Body of pancreas (tissue), 4 donors: ENCODE measurements around the gene GAP43. TPM values are rescaled to one million over a fixed set of nuclear protein-coding genes. Genes with fewer than 3 reads are reported as not detected.
"Not testable (repeated sequence)": the region's sequence is repeated elsewhere in the genome, so short reads cannot be mapped to it uniquely, and the experiment has no call there.

Experiments
- ATAC-seq: fragments of 150-250 bp; one replicate; pipeline ENCODE4 v1.9.1; 2016
- DNase-seq, 4 donors: peaks; one replicate each; pipeline ENCODE4 v3.0.0-alpha.2; 2019
- H3K27ac ChIP-seq, 4 donors: fragments of 200-600 bp; sonication (generic); 1 replicate in 3 of 4; 2 replicates in 1 of 4; pipeline versions ENCODE4 v1.5.1 to v1.6.1; 2016 to 2019; ENCODE audit warnings: mild to moderate bottlenecking in 1 of 4, mixed read lengths in 1 of 4, moderate library complexity in 1 of 4
- H3K27me3 ChIP-seq, 2 donors: fragments of 200-600 bp; sonication (generic); one replicate each; pipeline ENCODE4 v1.6.0; 2016; ENCODE audit warnings: mild to moderate bottlenecking in 1 of 2
- H3K36me3 ChIP-seq, 2 donors: fragments of 200-600 bp; sonication (generic); replicated peaks in 1 of 2; 2 replicates each; pipeline ENCODE4 v1.5.1; 2016; ENCODE audit warnings: low read depth in 2 of 2; ENCODE audit not compliant: insufficient read depth in 1 of 2
- H3K4me1 ChIP-seq: fragments of 200-600 bp; sonication (generic); one replicate; pipeline ENCODE4 v1.6.0; 2016
- H3K4me3 ChIP-seq, 2 donors: fragments of 200-600 bp; sonication (generic); 1 replicate in 1 of 2; 2 replicates in 1 of 2; pipeline ENCODE4 v1.5.1; 2016 to 2019
- H3K9me3 ChIP-seq, 3 donors: fragments of 200-600 bp; sonication (generic); 1 replicate in 2 of 3; 2 replicates in 1 of 3; pipeline ENCODE4 v1.5.1; 2016
- POLR2A ChIP-seq, 3 donors: fragments of 450-650 bp; IDR thresholded peaks; one replicate each; pipeline ENCODE4 v1.6.1; 2016; ENCODE audit warnings: antibody characterized with exemption in 3 of 3, mild to moderate bottlenecking in 2 of 3
- WGBS, 2 donors: methylation state at CpG; one replicate each; pipeline ENCODE4 v1.1.5; 2017; 5-methylcytosine and 5-hydroxymethylcytosine counted together
- intact Hi-C: fragments of 100-400 bp; cut with DNase I; formaldehyde crosslinking; loops from one replicate; pipeline ENCODE4 v1.15.1; 2023
- total RNA-seq, 2 donors: library from RNA; depleted of rRNA; stranded (reverse); fragments of >200 nt; gene quantifications; one replicate each; pipeline ENCODE4 v1.1.0, GENCODE V29; 2016
- TF ChIP-seq, protein P1 (sequence below), 7 experiments: fragments of 450-650 bp in 4 of 7; fragments of 200-600 bp in 3 of 7; sonication (generic) in 3 of 7; IDR thresholded peaks; one replicate each; pipeline ENCODE4 v1.5.1; 2016 to 2019; ENCODE audit warnings: antibody characterized with exemption in 7 of 7

Gene GAP43
- total RNA-seq, 2 donors from 2014 or later: 0.26 TPM; not detected in 1

- intact Hi-C loops: no loop called here
- Histone ChIP-seq H3K9me3 (no peaks in the 10 kb centered on the region), H3K27ac (no peak overlapping the region), H3K4me1 (no peaks in the 10 kb centered on the region), H3K27me3 (no peaks in the 10 kb centered on the region), H3K4me3 (no peak overlapping the region), H3K36me3 (no peaks in the 10 kb centered on the region)
- 90 to 94% methylated on average over 3 of the region's 3 CpGs for WGBS, 2 donors
- DNase-seq (no peak), ATAC-seq (no peak)
- TF ChIP-seq POLR2A (IDR thresholded peaks at IDR 0.05): no peak
These were observed 102.5 kb downstream of the GAP43 start for GRCh38 chr3:115725800-115726199.

DNA sequence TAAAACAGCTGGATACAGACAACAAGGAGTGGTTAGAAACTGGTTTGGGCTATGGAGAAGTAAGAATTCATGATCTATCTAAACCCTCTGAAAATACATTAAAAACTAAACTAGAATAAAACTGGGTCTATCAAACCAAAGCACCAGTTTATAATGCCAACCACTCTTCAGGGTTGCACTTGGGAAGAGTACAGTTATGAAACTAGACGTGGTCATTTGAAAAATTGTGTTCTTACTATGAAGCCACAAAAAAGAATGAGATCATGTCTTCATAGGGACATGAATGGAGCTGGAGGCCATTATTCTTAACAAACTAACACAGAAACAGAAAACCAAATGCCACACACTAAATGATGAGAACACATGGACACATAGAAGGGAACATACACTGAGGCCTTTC is 103.8 kb downstream of the GAP43 start:
- intact Hi-C loops: no loop called here
- WGBS, 2 donors: 78 to 91% methylated on average over 1 of the region's 1 CpG

DNA sequence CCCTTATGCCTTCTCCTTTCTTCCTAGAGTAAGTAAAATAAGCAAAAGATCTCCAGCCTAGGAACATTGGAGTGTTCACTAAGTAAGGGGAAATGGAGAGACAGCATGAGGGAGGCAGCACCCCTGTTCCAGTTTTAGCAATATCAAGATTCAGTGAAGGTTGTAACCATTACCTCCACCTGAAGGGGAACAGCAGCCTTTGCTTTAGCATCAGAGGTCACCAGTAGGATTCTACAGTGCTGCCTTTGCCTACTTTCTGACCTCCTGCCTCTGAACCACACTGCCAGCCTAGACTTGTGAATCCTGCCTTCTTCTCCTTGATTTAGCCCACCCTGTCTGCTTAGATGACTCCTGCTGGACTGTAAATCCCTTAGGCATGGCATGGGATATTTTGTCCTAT is 104.7 kb downstream of the GAP43 start:
- Histone ChIP-seq H3K36me3 (no peaks in the 10 kb centered on the region), H3K27me3 (no peaks in the 10 kb centered on the region), H3K4me1 (no peaks in the 10 kb centered on the region), H3K27ac (no peak overlapping the region), H3K4me3 (no peak overlapping the region), H3K9me3 (no peaks in the 10 kb centered on the region)
- ATAC-seq (no peak), DNase-seq (no peak)
- intact Hi-C loops: no loop called here
- TF ChIP-seq, protein P1, sequence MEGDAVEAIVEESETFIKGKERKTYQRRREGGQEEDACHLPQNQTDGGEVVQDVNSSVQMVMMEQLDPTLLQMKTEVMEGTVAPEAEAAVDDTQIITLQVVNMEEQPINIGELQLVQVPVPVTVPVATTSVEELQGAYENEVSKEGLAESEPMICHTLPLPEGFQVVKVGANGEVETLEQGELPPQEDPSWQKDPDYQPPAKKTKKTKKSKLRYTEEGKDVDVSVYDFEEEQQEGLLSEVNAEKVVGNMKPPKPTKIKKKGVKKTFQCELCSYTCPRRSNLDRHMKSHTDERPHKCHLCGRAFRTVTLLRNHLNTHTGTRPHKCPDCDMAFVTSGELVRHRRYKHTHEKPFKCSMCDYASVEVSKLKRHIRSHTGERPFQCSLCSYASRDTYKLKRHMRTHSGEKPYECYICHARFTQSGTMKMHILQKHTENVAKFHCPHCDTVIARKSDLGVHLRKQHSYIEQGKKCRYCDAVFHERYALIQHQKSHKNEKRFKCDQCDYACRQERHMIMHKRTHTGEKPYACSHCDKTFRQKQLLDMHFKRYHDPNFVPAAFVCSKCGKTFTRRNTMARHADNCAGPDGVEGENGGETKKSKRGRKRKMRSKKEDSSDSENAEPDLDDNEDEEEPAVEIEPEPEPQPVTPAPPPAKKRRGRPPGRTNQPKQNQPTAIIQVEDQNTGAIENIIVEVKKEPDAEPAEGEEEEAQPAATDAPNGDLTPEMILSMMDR (IDR thresholded peaks at IDR 0.05): no peak
- TF ChIP-seq POLR2A (IDR thresholded peaks at IDR 0.05): no peak

More for the DNA sequence above, 103.8 kb downstream of the GAP43 start:
- no peaks in the 10 kb centered on the region for H3K27me3 ChIP-seq
- H3K9me3 ChIP-seq: no peaks in the 10 kb centered on the region
- H3K36me3 ChIP-seq: no peaks in the 10 kb centered on the region
- no peak overlapping the region for H3K27ac ChIP-seq
- H3K4me1 ChIP-seq: no peaks in the 10 kb centered on the region
- no peak overlapping the region for H3K4me3 ChIP-seq
- no peak for ATAC-seq
- DNase-seq: no peak
- no peak for TF ChIP-seq POLR2A (IDR thresholded peaks at IDR 0.05)
- TF ChIP-seq, protein P1 (IDR thresholded peaks at IDR 0.05): no peak

DNA sequence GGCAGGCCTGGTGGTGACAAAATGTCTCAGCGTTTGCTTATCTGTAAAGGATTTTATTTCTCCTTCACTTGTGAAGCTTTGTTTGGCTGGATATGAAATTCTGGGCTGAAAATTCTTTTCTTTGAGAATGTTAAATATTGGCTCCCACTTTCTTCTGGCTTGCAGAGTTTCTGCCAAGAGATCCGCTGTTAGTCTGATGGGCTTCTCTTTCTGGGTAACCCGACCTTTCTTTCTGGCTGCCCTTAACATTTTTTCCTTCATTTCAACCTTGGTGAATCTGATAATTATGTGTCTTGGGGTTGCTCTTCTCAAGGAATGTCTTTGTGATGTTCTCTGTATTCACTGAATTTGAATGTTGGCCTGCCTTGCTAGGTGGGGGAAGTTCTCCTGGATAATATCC is 113.0 kb downstream of the GAP43 start:
- H3K4me3 ChIP-seq, H3K9me3 ChIP-seq, ATAC-seq, H3K27me3 ChIP-seq, DNase-seq, H3K27ac ChIP-seq, intact Hi-C loops, H3K4me1 ChIP-seq, H3K36me3 ChIP-seq: not testable (repeated sequence)
- 77 to 83% methylated on average over 3 of the region's 3 CpGs for WGBS, 2 donors

DNA sequence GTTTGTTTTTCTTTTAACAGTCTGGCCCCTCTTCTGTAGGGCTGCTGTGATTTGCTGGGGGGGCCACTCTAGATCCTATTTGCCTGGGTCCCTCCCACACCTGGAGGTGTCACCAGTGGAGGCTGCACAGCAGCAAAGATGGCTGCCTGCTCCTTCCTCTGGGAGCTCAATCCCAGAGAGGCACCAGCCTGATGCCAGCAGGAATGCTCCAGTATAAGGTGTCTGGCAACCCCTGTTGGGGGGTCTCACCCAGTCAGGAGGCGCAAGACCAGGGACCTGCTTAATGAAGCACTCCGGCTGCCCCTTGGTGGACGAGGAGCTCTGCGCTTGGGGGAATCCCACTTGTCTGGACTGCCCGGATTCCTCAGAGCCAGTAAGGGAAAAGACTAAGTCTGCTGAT is 118.3 kb downstream of the GAP43 start:
- TF ChIP-seq, protein P1 (IDR thresholded peaks at IDR 0.05): no peak
- TF ChIP-seq POLR2A (IDR thresholded peaks at IDR 0.05): no peak
- no peaks in the 10 kb centered on the region for H3K27me3 ChIP-seq
- no peaks in the 10 kb centered on the region for H3K9me3 ChIP-seq
- WGBS, 2 donors: 83 to 93% methylated on average over 5 of the region's 5 CpGs
- no peak overlapping the region for H3K27ac ChIP-seq
- H3K4me1 ChIP-seq: no peaks in the 10 kb centered on the region
- H3K4me3 ChIP-seq: no peak overlapping the region
- DNase-seq (no peak), ATAC-seq (no peak)
- intact Hi-C loops: no loop called here
- H3K36me3 ChIP-seq: no peaks in the 10 kb centered on the region

DNA sequence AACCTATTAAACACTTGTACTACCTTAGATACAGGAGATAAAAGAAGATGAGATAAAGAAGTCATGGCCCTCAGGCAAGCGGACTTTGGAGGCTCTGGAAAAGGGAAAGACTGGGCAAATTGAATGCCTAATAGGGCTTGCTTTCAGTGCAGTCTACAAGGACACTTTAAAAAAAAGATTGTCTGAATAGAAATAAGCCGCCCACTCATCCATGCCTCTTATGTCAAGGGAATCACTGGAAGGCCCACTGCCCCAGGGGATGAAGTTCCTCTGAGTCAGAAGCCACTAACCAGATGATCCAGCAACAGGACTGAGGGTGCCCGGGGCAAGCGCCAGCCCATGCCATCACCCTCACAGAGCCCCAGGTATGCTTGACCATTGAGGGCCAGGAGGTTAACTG is 121.2 kb downstream of the GAP43 start:
- H3K4me1 ChIP-seq, ATAC-seq, H3K27me3 ChIP-seq, H3K9me3 ChIP-seq, intact Hi-C loops, H3K4me3 ChIP-seq, H3K36me3 ChIP-seq, H3K27ac ChIP-seq, DNase-seq: not testable (repeated sequence)
- WGBS, 2 donors: 43 to 95% methylated on average over 2 to 4 of the region's 4 CpGs

GRCh38 chr3:115752978-115753377 is 129.7 kb downstream of the GAP43 start:
- intact Hi-C loops, DNase-seq: not testable (repeated sequence)

More at GRCh38 chr3:115752978-115753377, 129.7 kb downstream of the GAP43 start:
- not testable (repeated sequence) for H3K27ac ChIP-seq, ATAC-seq, H3K36me3 ChIP-seq, H3K4me3 ChIP-seq, H3K27me3 ChIP-seq, H3K9me3 ChIP-seq, H3K4me1 ChIP-seq
- WGBS, 2 donors: 48 to 65% methylated on average over 1 of the region's 1 CpG
